ENCODE results near the gene TAX1BP1.

GRCh38 chr7:27799212-27799611, 59.2 kb downstream of the TAX1BP1 start:
- TF ChIP-seq POLR2A (IDR thresholded peaks at IDR 0.05; ENCODE audit: low read depth, low read length) (no peak), SPI1 (IDR thresholded peaks at IDR 0.05; ENCODE audit: low read depth, low read length) (no peak), POLR2AphosphoS5 (IDR thresholded peaks at IDR 0.05; ENCODE audit: low read depth, low read length) (no peak)

Measured in GM12891 (cell line).